Femur (tissue), 1 donor: ENCODE results near the gene CELSR1.
"Not testable (repeated sequence)": the region's sequence is repeated elsewhere in the genome, so short reads cannot be mapped to it uniquely, and the experiment has no call there.

Experiments
- DNase-seq: peaks from one replicate; pipeline ENCODE4 v3.0.0-alpha.2; 2017

The CELSR1 gene

DNA sequence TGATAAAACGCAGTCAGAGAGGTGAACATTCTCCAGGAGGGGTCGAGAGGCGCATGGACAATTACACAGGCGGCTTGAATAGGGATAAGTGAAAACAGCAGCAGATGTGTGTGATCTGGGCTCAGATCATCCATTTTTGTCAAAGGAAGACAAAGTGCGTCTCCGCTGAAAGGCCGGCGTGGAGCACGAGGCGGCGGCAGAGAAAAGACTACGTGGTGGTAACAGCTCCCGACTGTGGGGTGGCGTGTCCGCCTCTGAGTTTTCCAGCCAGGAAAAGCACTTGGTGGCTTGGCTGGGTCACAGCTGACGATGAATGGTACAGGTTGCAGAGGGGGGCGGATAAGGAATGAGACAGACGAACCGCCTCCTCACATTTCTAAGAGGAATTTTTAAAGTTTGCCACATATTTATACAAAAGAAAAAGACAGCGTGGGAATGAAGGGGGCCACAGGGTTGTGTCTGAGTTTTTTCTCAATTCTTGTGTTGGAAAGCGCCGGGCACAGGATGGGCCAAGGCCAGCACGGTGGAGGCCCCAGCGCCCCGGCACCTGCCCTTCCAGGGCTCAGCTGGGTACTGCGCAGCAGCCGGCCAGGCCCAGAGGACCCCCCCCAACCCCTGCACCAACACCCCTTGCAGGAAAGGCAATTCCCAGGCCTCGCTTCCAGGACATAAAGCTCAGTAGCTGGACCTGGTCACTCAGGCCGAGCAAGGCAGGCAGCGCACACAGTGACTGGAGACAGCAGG lies 121.5 kb downstream of the CELSR1 start:
- peak; percentile 46 for DNase-seq

DNA sequence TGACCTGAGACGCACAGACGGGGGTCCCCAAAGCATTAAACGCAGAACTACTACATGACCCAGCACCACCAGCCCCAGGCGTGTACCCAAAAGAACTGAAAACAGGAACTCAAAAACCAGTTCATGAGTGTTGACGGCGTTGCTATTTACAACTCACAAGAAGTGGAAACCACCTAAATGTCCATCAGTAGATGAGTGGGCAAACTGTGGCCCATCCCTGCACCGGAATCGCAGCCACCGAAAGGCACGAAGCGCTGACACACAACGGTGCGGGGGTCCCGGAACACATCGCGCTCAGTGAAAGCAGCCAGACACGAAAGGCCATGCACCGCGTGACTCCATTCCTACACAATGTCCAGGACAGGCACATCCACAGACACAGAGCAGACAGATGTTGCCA lies 122.7 kb downstream of the CELSR1 start:
- DNase-seq, result no peak

GRCh38 chr22:46413725-46414379 lies 123.6 kb downstream of the CELSR1 start:
- no peak for DNase-seq

GRCh38 chr22:46411347-46411746 lies 126.1 kb downstream of the CELSR1 start:
- DNase-seq, result no peak

DNA sequence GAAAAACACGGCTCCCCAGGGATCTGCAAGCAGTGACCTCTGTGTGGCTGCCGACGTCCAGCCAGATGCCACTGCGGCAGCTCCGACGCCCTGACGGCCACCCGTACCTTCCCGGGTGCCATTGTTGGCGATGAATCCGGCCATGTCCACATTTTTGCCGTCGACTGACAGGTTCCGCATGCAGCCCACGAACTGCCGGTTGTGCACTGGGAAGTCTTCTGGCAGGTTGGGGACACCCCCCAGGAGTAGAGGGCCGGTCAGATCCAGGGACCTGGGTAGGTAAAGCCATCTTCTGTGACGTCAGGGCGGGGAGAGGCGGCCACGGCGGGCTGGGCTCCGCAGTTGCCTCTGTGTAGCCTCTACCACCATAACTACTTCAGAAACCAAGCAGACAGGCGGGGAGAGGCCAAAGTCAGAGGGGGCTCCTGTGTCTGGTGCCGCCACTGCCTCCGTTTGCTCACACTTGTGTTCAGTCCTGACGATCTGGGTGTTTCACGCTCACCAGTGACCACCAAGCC lies 127.1 kb downstream of the CELSR1 start:
- no peak for DNase-seq

DNA sequence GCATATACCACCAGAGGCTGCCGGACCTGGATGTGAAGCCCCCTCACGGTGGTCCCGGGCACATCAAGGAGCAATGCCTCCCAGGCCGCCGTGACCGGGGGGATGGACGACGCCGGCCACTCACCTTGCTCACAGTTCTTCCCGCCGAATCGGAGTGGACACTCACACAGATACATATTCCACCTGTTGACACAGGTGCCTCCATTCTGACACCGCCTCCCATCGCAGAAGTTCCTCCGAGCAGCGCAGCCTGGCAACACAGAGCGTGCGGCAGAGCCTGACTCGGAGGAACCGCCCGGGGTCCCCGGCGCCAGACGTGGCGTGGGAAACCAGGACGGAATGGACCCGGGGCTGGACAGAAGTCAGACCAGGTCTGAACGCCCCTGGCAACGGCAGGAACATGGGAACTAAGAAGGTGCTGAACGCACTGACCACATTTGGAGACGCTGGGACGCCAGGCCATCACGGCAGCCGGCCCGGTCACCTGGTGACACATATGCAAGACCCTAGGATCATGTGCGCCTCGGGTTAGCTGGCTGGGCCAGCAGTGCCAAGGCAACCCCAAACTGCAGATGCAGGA lies 127.7 kb downstream of the CELSR1 start:
- DNase-seq, result no peak

DNA sequence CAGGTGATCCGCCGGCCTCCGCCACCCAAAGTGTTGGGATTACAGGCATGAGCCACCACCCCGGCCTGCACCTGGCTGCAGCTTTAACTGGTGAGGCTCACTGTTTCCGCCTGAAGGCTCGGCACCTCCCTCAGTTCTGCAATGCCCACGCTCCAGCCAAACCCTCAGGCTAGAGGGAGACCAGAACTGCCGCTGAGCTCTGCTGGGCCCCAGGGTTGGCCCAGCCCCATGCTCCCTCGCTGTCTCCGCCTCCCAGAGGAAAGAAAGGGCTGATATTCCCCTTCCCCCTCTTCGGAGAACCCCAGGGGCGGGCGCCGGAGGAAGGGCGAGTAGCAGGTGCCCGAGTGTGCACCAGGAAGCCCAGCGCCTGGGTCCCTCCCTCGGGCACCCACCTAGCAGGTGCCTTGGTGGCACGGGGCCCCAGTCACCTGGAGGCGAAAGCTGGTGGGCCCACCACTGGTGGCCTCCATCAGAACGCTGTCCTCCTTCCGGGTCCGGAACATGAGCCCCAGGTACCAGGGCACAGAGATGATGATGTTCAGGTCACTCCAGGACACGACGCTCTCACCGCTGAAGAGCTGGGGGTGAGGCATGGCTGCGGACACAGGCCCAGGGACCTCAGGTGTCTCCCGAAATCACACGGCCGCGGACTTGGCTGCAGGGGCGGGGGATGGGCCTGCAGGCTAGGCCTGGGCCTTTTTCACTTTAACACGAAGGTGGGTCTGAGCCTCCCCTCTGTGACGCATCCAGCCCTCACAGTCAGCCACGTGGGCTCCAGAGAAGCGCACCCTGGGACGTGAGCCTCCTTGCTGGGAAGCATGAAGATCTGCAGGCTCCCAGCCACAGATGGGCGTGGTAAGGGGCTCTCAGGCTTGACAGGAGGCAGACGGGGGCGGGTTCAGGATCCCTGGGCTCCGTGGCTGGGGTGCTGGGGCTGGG lies 128.6 kb downstream of the CELSR1 start:
- no peak for DNase-seq

GRCh38 chr22:46407748-46408147 lies 129.7 kb downstream of the CELSR1 start:
- DNase-seq, result no peak

DNA sequence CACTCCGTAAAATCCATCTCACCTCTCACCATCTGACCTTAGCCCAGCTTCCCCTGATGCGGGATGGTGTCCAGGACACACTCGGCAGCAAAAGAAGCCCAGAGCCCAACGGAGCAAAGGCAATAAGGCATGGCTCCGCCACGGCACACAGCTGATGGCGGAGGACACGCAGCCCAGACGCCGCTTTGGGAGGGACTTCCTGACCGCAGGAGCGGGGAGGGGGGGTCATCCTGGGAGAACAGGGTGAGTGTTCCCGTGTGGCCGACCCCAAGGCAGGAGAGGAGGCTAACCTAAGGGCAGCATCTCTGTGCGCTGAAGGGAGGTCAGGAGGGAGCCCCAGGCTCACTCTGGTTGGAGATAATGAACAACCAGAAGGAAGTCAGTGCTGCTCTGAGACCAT lies 130.6 kb downstream of the CELSR1 start:
- no peak for DNase-seq

GRCh38 chr22:46406349-46406748 lies 131.1 kb downstream of the CELSR1 start:
- no peak for DNase-seq

DNA sequence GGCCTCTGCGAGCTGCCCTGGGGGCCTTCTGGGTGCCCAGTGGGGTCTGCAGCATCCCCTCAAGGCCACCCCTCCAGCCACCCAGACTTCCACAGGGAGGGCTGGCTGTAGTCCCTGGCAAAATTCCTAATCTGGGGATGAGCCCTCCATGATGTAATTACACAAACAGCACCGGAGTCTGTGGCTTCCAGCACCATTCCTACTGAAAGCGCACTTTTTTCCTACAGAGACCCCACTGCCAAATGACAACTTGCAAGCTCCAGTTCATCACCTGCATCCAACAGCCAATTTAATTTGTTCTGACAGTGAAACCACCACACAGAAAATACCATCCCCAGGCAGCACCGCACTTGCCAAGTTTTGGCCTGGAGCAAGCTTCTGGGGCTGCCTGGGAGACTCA lies 131.5 kb downstream of the CELSR1 start:
- peak; percentile 40 for DNase-seq

DNA sequence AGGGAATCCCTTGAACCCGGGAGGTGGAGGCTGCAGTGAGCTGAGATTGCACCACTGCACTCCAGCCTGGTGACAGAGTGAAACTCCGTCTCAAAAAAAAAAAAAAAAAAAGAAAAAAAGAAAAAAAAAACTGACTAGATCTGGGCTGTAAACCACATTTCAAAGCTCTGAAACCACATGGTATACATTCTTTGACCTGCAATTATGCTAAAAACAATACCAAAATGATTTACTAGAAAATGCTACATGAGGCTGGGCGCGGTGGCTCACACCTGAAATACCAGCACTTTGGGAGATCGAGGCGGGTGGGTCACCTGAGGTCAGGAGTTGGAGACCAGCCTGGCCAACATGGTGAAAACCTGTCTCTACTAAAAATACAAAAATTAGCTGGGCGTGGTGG lies 133.5 kb downstream of the CELSR1 start:
- not testable (repeated sequence) for DNase-seq

GRCh38 chr22:46402505-46402904 lies 134.9 kb downstream of the CELSR1 start:
- DNase-seq, result no peak

DNA sequence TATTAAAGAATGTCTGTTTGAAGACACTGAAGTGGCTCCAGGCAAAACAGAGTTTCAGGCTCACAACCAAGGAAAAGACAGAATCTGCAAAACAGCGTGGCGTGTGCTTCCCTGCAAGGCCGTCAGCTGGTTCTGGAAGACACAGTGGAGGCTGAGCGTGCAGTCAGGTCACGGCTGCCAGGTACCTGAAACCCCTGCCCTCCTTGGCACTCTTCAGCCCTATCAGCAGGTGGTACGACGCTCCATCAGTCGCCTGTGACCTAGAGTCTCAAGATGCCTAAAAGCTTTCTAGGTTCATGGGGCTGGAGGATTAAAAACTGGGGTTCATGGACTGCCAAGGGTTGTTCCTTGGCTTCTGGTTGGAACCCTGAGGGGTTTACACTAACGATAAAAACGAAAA lies 136.1 kb downstream of the CELSR1 start:
- no peak for DNase-seq

DNA sequence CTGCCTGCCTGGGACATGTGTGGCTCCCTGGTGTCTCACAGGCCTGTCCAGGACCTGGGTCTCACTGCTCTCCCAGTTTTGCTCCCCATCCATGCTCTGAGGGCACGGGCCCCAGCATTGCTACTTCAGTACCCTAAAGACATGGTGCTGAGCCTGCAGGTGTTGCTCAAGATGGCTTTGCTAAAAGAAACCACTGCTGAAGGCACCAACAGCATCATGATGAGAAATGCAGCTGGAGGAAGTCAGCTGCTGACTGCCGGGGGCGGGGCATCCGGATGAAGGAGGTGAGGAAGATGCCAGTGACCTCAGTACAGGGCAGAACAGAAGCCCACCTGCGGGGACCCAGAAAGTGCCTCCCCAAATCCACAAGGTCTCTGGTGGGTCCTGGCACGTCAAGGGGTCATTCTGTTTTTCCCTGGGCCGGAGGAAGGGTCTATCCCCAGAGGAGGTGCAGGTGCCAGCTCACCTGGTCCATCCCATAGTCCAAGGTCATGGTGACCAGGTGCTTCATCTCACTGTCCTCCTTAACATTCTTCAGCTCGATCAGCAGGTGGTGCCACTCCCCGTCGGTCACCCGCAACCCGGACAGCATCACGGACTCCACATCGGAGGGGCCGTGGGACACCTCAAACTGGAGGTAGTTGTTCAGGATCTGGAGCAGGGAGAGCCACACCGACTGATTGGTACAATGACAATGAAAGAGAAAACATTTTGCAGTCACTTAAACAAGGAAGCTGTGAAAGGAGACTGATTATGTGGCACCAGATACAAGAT lies 138.0 kb downstream of the CELSR1 start:
- DNase-seq, result peak; percentile 15

DNA sequence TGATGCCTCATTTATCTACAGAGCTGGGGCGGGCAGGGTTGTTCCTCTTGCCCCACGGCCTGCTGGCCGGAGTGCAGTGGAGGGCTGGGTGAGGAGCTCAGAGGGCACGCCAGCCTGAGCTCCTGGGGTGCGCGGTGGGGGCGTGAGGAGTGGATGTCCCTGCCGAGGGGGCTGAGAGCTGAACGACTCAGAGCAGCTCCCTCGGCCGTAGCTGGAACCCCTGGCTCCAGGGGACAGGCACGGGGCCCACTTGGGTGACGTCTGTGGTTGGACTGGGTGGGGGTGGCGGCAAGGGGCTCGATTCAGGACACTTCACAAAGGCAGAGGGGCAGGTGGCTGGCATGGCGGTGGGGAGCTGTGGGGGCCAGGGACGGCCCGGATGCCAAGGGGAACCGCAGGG lies 139.5 kb downstream of the CELSR1 start:
- DNase-seq, result no peak

- DNase-seq, result peak; percentile 8
Measured at GRCh38 chr22:46397514-46397913, 139.9 kb downstream of the CELSR1 start.

DNA sequence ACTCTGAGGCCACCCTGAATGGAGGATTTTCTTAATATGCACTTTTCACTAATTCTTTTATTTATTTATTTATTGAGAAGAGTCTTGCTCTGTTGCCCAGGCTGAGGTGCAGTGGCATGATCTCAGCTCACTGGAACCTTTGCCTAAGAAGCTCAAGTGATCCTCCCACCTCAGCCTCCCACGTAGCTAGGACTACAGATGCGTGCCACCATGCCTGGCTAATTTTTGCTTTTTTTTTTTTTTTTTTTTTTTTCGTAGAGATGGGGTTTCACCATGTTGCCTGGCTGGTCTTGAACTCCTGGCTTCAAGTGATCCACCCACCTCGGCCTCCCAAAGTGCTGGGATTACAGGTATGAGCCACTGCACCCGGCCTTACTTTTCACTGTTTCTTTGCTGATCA lies 140.4 kb downstream of the CELSR1 start:
- DNase-seq, result not testable (repeated sequence)

DNA sequence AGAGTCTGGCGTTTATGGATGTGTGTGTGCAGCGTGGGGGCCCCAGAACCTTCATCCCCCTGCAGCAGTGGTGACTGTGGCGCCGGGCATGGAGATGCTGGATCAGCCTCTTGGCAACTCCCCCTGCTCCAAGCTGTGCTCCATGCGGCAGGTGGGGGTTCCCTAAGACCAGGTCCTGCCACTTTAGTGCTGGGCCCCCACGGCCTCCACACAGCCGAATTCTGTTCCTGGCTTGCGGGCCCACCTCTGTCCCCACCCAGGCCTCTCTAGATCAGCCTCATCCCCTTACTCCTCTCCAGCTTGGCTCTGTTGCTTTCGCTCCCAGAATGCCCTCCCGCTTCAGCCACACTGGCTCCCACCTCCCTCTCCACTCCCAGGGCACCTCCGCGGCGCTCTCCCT lies 142.3 kb downstream of the CELSR1 start:
- peak; percentile 7 for DNase-seq

GRCh38 chr22:46394622-46395021 lies 142.8 kb downstream of the CELSR1 start:
- no peak for DNase-seq

GRCh38 chr22:46393873-46394272 lies 143.5 kb downstream of the CELSR1 start:
- DNase-seq, result no peak
